Activated naive CD4-positive, alpha-beta T cell treated with anti-CD3 and anti-CD28 coated beads for 36 hours (primary cell): ENCODE data around the gene PFN4. TPM values are rescaled to one million over a fixed set of nuclear protein-coding genes. Genes with fewer than 3 reads are reported as not detected.
"Not testable (repeated sequence)": the region's sequence is repeated elsewhere in the genome, so short reads cannot be mapped to it uniquely, and the experiment has no call there.

ENCODE experiments used
- CTCF ChIA-PET: fragments of 350-600 bp; sonication (Branson Sonifier 250); formaldehyde crosslinking; loops from one replicate; lab custom pipeline; 2021; ENCODE audit warnings: antibody characterized with exemption; lab: Charles Lee
- DNase-seq: peaks from one replicate; pipeline ENCODE4 v3.0.0-alpha.2; 2020
- H3K27ac Mint-ChIP-seq: one replicate; pipeline ENCODE4 v1.8.0; 2021; ENCODE audit warnings: mild to moderate bottlenecking, mixed read lengths
- H3K27me3 Mint-ChIP-seq: one replicate; pipeline ENCODE4 v1.8.0; 2021; ENCODE audit warnings: low read depth, mixed read lengths
- H3K36me3 Mint-ChIP-seq: one replicate; pipeline ENCODE4 v1.8.0; 2021; ENCODE audit warnings: low read depth, mixed read lengths
- H3K4me1 Mint-ChIP-seq: one replicate; pipeline ENCODE4 v1.8.0; 2021; ENCODE audit warnings: low read depth, mixed read lengths
- H3K4me3 Mint-ChIP-seq: one replicate; pipeline ENCODE4 v1.8.0; 2021; ENCODE audit warnings: mild to moderate bottlenecking, moderate library complexity, mixed read lengths
- H3K9me3 Mint-ChIP-seq: one replicate; pipeline ENCODE4 v1.8.0; 2021; ENCODE audit warnings: mixed read lengths
- intact Hi-C: fragments of 100-400 bp; cut with micrococcal nuclease; formaldehyde crosslinking; loops from one replicate; pipeline ENCODE4 v1.15.1; 2023
- total RNA-seq, 2 experiments: library from RNA; stranded (reverse); gene quantifications; one replicate each; pipeline ENCODE4 v1.2.3, GENCODE V29; 2021

Gene PFN4
- total RNA-seq, 2 experiments from 2014 or later = 0.32 TPM; not detected in 1

- no peaks in the 10 kb centered on the region for H3K27me3 Mint-ChIP-seq
- H3K27ac Mint-ChIP-seq = no peak overlapping the region
- CTCF ChIA-PET = interaction anchor here (0.5 to 1.2 kb wide), 2 partner anchors 27 to 701 kb away, joined by 5 read pairs; partner anchors contain the start of gene TP53I3
- no peak overlapping the region for H3K4me3 Mint-ChIP-seq
- H3K4me1 Mint-ChIP-seq = no peaks in the 10 kb centered on the region
- DNase-seq = no peak
- peaks cover 5% of the 10 kb centered on the region for H3K36me3 Mint-ChIP-seq
- intact Hi-C loops = no loop called here
- H3K9me3 Mint-ChIP-seq = peaks cover 22% of the 10 kb centered on the region
Observed at GRCh38 chr2:24110660-24111303, 12.4 kb downstream of the PFN4 start.

GRCh38 chr2:24109431-24109830 is 13.7 kb downstream of the PFN4 start:
- H3K4me1 Mint-ChIP-seq, H3K36me3 Mint-ChIP-seq, intact Hi-C loops, DNase-seq, H3K4me3 Mint-ChIP-seq, H3K27me3 Mint-ChIP-seq, H3K27ac Mint-ChIP-seq, CTCF ChIA-PET: not testable (repeated sequence)
- H3K9me3 Mint-ChIP-seq = peaks cover 22% of the 10 kb centered on the region

GRCh38 chr2:24107336-24107735 is 15.8 kb downstream of the PFN4 start:
- Mint-ChIP-seq H3K9me3 (peaks cover 20% of the 10 kb centered on the region), H3K36me3 (peaks cover 5% of the 10 kb centered on the region), H3K4me3 (no peak overlapping the region), H3K27me3 (no peaks in the 10 kb centered on the region), H3K27ac (no peak overlapping the region), H3K4me1 (no peaks in the 10 kb centered on the region)
- no peak for DNase-seq
- CTCF ChIA-PET = interaction anchor here (0.7 kb wide), 1 partner anchor 576 kb away, joined by 4 read pairs; no protein-coding TSS in a partner anchor
- intact Hi-C loops = no loop called here

- Mint-ChIP-seq H3K27me3 (no peaks in the 10 kb centered on the region), H3K9me3 (peaks cover 20% of the 10 kb centered on the region)
Observed at GRCh38 chr2:24106786-24107185, 16.3 kb downstream of the PFN4 start.

GRCh38 chr2:24105816-24106215 is 17.3 kb downstream of the PFN4 start:
- Mint-ChIP-seq H3K9me3 (peaks cover 20% of the 10 kb centered on the region), H3K4me1 (no peaks in the 10 kb centered on the region), H3K36me3 (peaks cover 7% of the 10 kb centered on the region), H3K4me3 (no peak overlapping the region), H3K27ac (no peak overlapping the region), H3K27me3 (no peaks in the 10 kb centered on the region)
- DNase-seq = no peak
- intact Hi-C loops = no loop called here
- CTCF ChIA-PET = interaction anchor here (0.9 kb wide), 1 partner anchor 21 kb away, joined by 4 read pairs; the partner anchor contains the start of gene TP53I3

More at GRCh38 chr2:24106786-24107185, 16.3 kb downstream of the PFN4 start:
- CTCF ChIA-PET = interaction anchor here (0.7 to 0.9 kb wide), 2 partner anchors 22 to 577 kb away, joined by 4 read pairs; partner anchors contain the start of gene TP53I3
- H3K27ac Mint-ChIP-seq = no peak overlapping the region
- DNase-seq = no peak
- intact Hi-C loops = no loop called here
- H3K4me1 Mint-ChIP-seq = no peaks in the 10 kb centered on the region
- H3K36me3 Mint-ChIP-seq = peaks cover 6% of the 10 kb centered on the region
- H3K4me3 Mint-ChIP-seq = no peak overlapping the region

GRCh38 chr2:24104906-24105305 is 18.2 kb downstream of the PFN4 start:
- no peak for DNase-seq
- CTCF ChIA-PET = interaction anchor here (0.5 kb wide), 1 partner anchor 165 kb away, joined by 4 read pairs; no protein-coding TSS in a partner anchor
- Mint-ChIP-seq H3K4me3 (no peak overlapping the region), H3K27me3 (no peaks in the 10 kb centered on the region), H3K36me3 (peaks cover 9% of the 10 kb centered on the region), H3K4me1 (no peaks in the 10 kb centered on the region), H3K9me3 (peaks cover 20% of the 10 kb centered on the region), H3K27ac (no peak overlapping the region)
- intact Hi-C loops = no loop called here

- Mint-ChIP-seq H3K36me3 (peaks cover 11% of the 10 kb centered on the region), H3K4me3 (no peak overlapping the region), H3K4me1 (no peaks in the 10 kb centered on the region), H3K27me3 (no peaks in the 10 kb centered on the region), H3K9me3 (peaks cover 24% of the 10 kb centered on the region), H3K27ac (no peak overlapping the region)
- intact Hi-C loops = no loop called here
- no peak for DNase-seq
- CTCF ChIA-PET = no interaction called here
Observed at GRCh38 chr2:24104110-24104650, 19.0 kb downstream of the PFN4 start.

- CTCF ChIA-PET = no interaction called here
- Mint-ChIP-seq H3K4me1 (no peaks in the 10 kb centered on the region), H3K36me3 (peaks cover 13% of the 10 kb centered on the region), H3K27ac (no peak overlapping the region), H3K9me3 (peaks cover 17% of the 10 kb centered on the region), H3K27me3 (no peaks in the 10 kb centered on the region), H3K4me3 (no peak overlapping the region)
- intact Hi-C loops = no loop called here
- DNase-seq = no peak
Observed at GRCh38 chr2:24102677-24103076, 20.5 kb downstream of the PFN4 start.

GRCh38 chr2:24101992-24102391 is 21.1 kb downstream of the PFN4 start:
- H3K36me3 Mint-ChIP-seq = peaks cover 13% of the 10 kb centered on the region
- DNase-seq = no peak
- H3K4me3 Mint-ChIP-seq = no peak overlapping the region

GRCh38 chr2:24100732-24101131 is 22.4 kb downstream of the PFN4 start:
- H3K27ac Mint-ChIP-seq, H3K4me3 Mint-ChIP-seq, intact Hi-C loops, H3K4me1 Mint-ChIP-seq, CTCF ChIA-PET, H3K27me3 Mint-ChIP-seq, H3K9me3 Mint-ChIP-seq, DNase-seq: not testable (repeated sequence)
- peaks cover 14% of the 10 kb centered on the region for H3K36me3 Mint-ChIP-seq

More at GRCh38 chr2:24101992-24102391, 21.1 kb downstream of the PFN4 start:
- H3K9me3 Mint-ChIP-seq = peaks cover 12% of the 10 kb centered on the region
- no peaks in the 10 kb centered on the region for H3K4me1 Mint-ChIP-seq
- H3K27me3 Mint-ChIP-seq = no peaks in the 10 kb centered on the region
- intact Hi-C loops = no loop called here
- CTCF ChIA-PET = no interaction called here
- no peak overlapping the region for H3K27ac Mint-ChIP-seq

- H3K36me3 Mint-ChIP-seq, H3K27me3 Mint-ChIP-seq, DNase-seq, intact Hi-C loops, H3K9me3 Mint-ChIP-seq, H3K4me1 Mint-ChIP-seq, H3K4me3 Mint-ChIP-seq, H3K27ac Mint-ChIP-seq: not testable (repeated sequence)
- CTCF ChIA-PET = interaction anchor here (1.1 kb wide), 1 partner anchor 11 kb away, joined by 3 read pairs; the partner anchor contains the start of gene TP53I3
Observed at GRCh38 chr2:24095171-24095677, 27.9 kb downstream of the PFN4 start.

- H3K27me3 Mint-ChIP-seq, H3K27ac Mint-ChIP-seq, H3K4me3 Mint-ChIP-seq, H3K36me3 Mint-ChIP-seq, DNase-seq, H3K9me3 Mint-ChIP-seq, H3K4me1 Mint-ChIP-seq, intact Hi-C loops: not testable (repeated sequence)
- CTCF ChIA-PET = interaction anchor here (0.6 kb wide), 1 partner anchor 192 kb away, joined by 3 read pairs; no protein-coding TSS in a partner anchor
Observed at GRCh38 chr2:24093270-24093669, 29.9 kb downstream of the PFN4 start.
